Fibroblast of gingiva (primary cell): ENCODE results near the gene FGFBP1.
A peak's percentile ranks its signal among the peaks of the same experiment; 100 is the strongest.

Experiments used
- DNase-seq: peaks from one replicate; pipeline ENCODE4 v3.0.0-alpha.2; 2011; ENCODE audit warnings: low read depth

Gene FGFBP1

DNA sequence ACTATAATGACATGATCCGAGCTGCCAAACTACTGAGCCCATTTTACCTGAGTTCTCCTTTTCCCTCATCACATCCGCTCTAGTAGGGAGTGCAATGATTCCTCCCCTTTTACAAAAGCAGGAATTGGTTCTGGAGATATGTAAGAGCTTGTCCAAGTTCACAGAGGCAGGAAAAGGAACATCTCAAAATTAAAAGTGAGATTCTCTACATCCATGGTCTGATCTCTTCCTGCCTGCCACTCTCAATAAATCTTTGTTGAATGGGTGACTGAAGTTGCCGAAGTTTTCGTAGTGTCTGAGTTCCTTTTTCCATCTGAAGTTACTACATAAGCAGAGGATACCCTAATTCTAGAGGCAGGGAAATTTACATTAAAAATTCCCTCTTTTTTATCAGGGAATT lies at the start of gene FGFBP1:
TSS of gene FGFBP1 (minus strand) at position 101 of the 400 bp plus-strand sequence. CDS start 2,108 bp downstream, outside the sequence.
- DNase-seq = no peak

DNA sequence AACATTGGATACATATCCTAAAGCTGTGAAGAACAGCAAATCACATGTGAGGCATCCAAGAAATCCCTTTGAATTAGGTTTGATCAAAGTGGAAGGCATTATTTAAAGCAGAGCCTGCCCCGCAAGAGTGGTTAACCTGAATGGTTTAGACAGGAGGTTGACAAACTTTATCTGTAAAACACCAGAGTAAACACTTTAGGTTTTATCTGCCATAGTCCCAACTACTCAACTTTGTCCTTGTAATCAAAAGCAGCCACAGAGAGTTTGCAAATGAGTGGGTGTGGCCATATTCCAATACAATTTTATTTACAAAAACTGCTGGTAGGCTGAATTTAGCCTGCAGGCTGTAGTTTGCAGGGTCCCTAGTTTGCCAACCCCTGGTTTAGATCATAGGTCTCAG lies 49.7 kb upstream of the FGFBP1 start:
- DNase-seq = no peak

- DNase-seq = no peak
These were observed 48.4 kb upstream of the FGFBP1 start for GRCh38 chr4:15986907-15987306.

DNA sequence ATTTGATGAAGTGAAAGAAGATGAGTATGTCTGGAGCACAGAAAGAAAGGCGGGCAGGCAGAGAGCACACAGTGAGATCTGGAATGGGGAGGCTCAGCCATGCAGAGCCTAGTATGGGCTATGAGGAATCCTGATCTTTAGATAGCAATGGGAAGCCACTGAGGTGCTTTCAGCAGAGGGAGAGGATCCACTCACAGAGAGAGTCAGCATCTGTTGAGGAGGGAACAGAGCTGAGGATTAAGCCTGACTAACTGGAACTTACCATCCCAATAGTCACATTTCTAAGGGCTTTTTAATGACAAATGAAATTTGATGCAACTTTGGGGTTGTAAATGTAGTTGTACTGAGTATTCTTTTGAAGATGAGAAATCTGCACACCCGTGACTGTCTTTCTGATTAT lies 45.1 kb upstream of the FGFBP1 start:
- no peak for DNase-seq

GRCh38 chr4:15982842-15983524 lies 44.4 kb upstream of the FGFBP1 start:
- no peak for DNase-seq

DNA sequence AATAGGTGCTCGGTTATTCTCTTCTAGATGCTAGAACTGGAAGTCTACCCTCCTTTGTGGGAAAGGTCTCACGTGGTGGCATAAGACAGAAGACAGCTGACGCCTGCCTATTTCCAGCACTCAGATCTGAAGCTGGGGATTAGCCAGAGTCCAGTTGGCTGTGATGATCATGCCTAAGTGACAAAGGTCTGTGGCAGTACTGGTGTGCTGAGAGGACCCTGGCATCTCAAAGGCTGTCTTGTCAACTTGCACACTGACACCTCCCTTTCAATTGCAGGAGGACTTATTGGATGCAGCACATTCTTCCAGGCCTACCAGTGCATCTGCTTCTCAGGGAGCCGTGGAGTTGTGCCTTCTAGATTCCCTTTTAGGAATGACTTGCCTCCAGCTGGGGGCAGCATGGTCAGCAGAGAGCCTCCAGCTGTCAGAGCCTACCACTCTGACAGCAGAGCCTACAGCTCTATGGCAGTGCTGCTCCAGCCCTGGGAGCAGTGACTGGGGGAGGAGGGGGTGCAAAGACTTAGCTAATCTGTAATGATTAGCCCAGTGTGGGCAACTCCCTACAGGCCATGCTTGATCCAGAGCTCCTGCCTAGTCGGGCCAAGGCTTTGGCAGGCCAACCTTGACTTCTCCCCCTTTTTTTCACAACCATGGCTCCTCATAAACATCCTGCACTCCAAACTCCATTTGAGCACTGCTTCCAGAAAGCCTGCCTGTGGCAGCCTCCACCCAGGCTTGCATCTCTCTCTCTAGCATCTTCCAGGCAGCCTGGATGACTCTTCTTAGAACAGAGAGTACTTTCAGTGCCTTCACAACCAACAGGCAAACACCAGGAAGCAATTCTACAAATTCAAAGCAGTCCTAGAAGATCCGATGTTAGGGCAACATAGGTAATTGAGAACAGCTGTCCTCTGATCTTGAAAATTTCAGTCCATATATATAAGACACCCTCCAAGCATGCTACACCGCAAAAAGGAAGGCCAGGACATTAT lies 38.2 kb upstream of the FGFBP1 start:
- DNase-seq = peak; percentile 12

DNA sequence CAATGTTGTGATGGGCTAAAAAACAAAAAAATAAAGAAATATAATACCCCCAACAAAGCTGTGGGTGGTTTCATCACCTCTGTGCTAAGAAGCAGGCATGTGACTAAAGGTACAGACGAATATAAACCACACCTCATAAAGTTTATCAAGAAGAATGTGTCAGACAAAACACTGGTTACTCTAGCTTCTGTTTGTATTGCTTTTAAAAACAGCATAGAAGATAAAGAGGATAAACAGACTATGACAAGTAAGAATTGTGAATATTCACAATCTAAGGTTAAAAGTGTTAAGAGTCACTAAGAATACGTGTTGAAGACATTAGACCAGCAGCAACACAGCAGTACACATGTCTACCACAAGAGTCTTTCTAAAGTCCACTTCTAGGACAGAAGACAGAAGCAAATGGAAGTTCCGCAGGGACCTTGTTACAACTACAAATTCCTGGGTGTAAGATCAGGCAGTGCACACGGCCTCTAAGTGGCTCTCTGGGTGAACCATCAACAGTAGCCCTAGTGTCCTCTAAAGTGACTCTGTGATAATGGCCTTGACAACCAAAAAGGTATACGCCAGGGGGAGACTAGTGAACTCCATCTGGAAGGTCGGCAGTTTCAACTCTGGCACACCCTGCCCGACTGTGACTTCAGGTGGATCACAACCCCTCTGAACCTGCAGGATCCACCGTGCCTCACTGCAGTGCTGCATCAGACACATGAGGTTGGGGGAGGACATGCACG lies 32.7 kb upstream of the FGFBP1 start:
- no peak for DNase-seq

- no peak for DNase-seq
These were observed 30.2 kb upstream of the FGFBP1 start for GRCh38 chr4:15968551-15969300.

- no peak for DNase-seq
These were observed 26.8 kb upstream of the FGFBP1 start for GRCh38 chr4:15965325-15965724.

DNA sequence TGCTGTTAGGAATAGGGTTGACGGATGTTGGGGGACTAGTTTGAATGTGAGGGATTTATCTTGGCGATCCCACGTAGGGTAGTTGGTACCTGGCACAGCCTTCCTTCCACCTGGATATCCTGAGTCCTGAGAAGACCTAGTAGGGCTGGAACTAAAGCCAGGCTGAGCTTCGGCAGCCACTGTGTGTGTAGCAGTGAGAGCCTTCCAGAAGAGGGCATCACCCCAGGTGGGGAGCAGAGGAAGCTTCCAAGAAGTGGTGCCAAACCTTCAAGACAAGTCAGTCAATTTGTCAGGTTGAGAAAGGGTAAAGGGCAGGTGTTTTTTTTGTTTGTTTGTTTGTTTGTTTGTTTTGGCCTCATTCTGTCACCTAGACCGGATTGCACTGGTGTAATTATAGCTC lies 25.6 kb upstream of the FGFBP1 start:
- no peak for DNase-seq

GRCh38 chr4:15963576-15963975 lies 25.0 kb upstream of the FGFBP1 start:
- no peak for DNase-seq

DNA sequence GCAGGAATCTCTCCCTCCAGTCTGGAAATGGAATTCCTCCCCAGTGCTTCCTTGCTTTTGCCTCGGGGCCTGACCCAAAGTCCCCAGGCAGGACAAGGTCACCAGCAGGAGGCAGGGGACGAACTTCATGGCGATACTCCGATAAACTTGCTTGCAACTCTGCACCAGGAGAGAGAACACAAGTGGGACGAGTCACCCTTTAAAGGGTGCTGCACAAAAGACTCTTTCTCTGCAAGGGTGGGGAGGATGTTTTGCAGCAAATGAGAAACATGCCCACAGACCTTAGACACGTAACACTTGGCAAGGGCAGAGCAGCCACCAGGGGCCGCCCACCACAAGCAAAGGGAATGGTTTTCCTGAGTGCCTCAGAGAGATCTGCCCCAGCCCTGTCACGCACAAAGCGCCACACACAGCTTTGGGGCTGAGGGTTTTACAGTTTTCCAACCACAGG lies 24.5 kb upstream of the FGFBP1 start, which contains the start of gene FGFBP2:
TSS of gene FGFBP2 (minus strand) at position 175 of the 451 bp plus-strand sequence. CDS start at position 129, 46 bp downstream.
- DNase-seq = peak; percentile 11

- DNase-seq = no peak
These were observed 23.4 kb upstream of the FGFBP1 start for GRCh38 chr4:15961781-15962510.

- no peak for DNase-seq
These were observed 20.0 kb upstream of the FGFBP1 start for GRCh38 chr4:15958562-15958961.

- peak; percentile 25 for DNase-seq
These were observed 17.8 kb upstream of the FGFBP1 start for GRCh38 chr4:15956179-15956850.

DNA sequence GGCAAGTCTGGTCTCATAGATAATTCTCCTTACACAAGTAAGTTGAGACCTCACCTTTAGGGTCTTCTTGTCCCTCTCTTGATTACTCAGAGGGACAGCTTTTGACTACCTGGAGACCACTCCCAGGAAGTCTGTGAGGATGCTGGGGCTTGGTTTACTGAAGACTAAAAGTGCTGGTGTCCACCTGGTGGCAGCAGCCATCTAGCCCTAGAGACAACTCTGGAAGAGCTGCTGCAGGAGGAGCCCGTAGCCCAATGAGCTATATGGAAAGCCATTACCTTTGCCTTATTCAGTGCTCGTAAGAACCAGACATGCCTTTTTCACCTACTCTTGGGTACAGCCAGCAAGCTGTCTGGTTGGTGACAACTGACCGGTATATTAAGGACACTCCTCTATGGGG lies 17.1 kb upstream of the FGFBP1 start:
- DNase-seq = no peak

DNA sequence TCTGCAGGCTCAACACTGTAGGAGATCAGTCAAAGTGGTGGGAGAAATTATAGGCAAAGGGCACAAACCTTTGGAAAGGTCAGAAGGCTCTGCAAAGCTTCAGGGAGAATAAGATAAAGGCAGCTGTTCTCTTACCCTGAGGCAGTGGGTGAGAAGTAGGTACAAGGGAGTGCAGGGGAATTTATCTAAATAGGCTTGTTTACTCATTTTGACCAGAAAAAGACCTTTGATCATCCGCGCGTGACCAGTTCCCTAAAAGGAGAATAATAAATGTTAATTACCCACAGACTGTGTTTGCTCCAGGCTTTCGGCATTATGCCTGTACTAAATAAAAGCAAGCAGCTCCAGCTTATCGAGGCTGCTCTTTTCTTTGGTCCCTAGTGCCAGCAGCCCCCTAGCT lies 15.1 kb upstream of the FGFBP1 start:
- DNase-seq = no peak

GRCh38 chr4:15951781-15952180 lies 13.2 kb upstream of the FGFBP1 start:
- DNase-seq = no peak

- no peak for DNase-seq
These were observed 10.3 kb upstream of the FGFBP1 start for GRCh38 chr4:15948826-15949225.

DNA sequence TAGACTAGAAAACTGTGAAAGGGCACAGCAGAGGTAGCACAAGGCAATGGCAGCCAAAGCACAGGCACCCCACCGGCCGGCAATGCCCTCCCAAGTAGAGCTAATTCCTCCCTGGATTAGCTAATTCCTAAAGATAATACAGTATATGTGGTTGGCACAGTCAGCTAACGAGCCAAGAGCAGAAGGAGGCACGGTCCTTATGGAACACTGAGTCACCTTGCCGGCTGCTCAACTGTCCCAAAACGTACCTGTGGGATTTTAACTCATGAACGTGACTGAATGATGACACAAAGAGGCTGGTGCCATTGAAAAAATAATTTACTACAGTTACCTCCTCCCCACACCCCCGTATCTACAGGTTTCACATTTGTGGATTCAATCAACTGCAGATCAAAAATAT lies 9.1 kb upstream of the FGFBP1 start:
- no peak for DNase-seq
